GM19351 (cell line): ENCODE measurements around the gene RAPGEF5.

Experiments used
- ATAC-seq: cut with Tn5 transposase; IDR thresholded peaks from one replicate; pipeline ENCODE4 v1.9.1; 2021; ENCODE audit warnings: mild to moderate bottlenecking, moderate library complexity; ENCODE audit not compliant: unreplicated experiment

The RAPGEF5 gene

DNA sequence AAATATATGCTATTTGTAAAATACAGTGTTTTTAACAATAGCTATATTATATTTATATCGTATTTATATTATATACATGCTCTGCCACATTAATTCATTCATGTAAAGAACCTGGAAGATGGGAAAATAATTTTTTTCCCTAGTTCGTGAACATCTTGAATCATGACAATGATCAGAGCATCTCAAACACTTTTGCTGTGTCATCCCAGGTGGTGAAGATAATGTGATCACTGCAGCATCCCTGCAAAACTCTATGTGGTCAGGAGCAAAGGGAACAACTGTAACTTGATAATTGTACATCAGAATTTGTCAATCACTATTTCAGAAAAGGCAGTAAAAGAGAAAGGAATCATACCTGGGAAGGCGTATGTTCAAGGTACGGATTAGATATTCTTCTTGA is 39.3 kb downstream of the RAPGEF5 start:
- no peak for ATAC-seq

- ATAC-seq: no peak
Observed at GRCh38 chr7:22316914-22317313, 40.0 kb downstream of the RAPGEF5 start.

GRCh38 chr7:22307816-22308215 is 49.1 kb downstream of the RAPGEF5 start:
- ATAC-seq: no peak

- no peak for ATAC-seq
Observed at GRCh38 chr7:22305706-22306105, 51.2 kb downstream of the RAPGEF5 start.

DNA sequence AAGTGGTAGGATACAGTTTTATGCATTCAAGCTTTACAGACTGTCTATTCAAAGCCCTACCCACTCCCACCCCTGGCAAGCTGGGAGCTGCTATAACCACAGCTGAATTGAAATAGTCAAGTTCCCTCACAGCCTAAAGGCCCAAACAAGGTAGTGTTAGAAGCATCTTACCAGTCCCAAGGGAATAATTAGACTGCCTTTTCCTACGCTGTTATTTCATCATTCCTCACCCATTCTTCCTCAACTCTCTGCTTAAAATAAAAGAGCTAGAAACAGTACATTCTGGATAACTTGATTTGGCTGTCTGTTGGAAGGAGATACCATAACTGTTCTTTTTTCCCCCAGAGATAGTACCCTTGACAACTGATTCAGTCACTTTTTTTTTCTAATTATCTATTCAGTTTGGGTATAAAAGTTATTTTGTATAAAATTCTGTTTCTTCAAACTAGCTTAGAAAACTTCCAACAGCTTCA is 54.0 kb downstream of the RAPGEF5 start:
- no peak for ATAC-seq

GRCh38 chr7:22302193-22302592 is 54.8 kb downstream of the RAPGEF5 start:
- no peak for ATAC-seq

DNA sequence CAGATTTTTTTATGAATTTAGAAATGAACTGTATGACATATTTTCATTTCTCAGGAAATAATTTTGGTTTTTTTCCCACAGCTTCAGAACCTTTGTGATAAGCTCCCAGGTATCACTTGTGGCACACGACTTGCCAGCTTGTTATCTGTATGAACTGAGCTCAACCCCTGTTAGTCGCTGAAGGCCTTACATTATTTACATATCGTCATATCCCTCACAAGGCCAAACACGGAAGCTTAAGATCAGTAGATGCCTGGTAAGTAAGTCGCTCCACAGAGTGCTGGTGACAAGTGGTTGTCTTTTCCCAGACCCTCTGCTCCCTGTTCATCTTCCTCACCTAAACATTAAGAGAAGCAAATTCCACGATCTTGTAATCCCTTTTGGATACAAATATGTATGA is 55.2 kb downstream of the RAPGEF5 start:
- ATAC-seq: no peak

DNA sequence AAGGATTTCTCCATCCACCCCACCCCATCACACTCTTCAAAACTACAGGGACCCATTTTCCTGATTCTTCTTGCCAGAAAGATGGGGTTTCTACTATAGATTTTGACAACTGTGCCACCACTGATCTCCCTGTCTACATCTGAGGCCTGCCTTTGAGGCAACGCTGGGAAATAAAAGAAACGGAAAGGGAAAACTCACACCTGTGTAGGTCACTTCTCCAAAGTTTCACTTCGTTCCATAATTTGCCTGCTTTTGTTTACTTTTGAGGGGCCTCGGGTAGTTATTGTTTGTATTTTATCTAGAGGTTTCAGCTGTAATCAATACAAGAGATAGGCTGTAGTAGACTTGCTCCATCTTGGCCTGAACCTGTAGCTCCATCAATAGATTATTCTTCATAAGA is 56.1 kb downstream of the RAPGEF5 start:
- ATAC-seq: no peak

- no peak for ATAC-seq
Observed at GRCh38 chr7:22296916-22297315, 60.0 kb downstream of the RAPGEF5 start.

GRCh38 chr7:22296265-22296566 is 60.7 kb downstream of the RAPGEF5 start:
- ATAC-seq: no peak

DNA sequence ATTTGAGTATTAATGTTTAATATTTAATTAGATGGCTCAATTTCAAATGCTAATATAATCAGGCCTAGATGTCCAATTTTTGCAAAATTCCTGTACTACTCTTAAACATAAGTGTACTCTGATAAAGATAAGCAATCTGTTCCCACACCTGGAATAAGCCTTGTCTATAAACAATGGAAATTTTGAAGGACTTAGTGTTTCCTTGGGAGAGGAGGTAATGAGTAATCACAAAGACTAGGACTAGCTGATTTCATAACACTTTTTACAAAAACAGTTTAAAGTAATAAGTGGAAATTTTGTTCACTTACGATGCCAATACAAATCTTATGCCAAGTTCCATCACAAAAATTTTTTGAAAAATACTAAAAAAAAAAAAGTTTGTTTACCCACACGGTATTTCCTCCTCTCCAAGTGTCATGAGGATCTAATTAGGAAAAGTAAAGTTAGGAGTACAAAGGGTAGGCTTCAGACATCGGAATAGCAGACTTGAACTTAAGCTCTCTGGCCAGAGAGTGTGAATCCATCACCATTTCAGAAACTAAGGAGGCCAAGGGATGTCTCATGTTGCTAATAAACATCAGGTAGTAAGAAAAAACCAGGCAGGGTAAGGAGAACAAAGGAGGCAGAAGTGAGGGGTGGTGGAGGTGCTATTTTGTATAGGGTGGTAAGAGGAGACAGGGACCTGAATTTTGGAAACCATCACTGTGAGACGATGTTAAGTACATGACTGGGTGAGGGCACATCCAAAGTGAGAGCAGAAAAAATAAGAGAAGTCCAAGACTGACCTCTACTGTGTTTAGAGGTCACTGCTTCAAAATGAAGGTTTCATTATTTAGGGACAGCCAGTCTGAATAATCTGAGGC is 61.3 kb downstream of the RAPGEF5 start:
- ATAC-seq: no peak

DNA sequence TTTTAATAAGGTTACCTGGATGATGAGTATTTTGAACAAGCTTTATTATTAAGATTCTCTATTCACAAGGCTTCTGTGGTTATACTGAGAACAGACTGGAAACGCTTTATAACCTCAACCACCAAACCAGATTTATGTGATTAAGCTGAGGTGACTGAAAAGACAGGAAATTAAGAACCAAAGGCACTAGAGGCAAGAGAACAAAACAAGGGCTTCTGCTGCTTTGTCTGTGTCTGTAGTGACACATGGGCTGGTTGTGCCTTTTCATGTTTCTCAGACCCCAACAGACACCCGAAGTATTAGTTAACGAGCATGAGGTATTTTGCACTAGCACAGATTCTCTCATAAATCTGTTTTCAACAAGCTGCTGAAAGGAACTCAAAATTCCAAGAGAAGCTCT is 64.4 kb downstream of the RAPGEF5 start:
- no peak for ATAC-seq

DNA sequence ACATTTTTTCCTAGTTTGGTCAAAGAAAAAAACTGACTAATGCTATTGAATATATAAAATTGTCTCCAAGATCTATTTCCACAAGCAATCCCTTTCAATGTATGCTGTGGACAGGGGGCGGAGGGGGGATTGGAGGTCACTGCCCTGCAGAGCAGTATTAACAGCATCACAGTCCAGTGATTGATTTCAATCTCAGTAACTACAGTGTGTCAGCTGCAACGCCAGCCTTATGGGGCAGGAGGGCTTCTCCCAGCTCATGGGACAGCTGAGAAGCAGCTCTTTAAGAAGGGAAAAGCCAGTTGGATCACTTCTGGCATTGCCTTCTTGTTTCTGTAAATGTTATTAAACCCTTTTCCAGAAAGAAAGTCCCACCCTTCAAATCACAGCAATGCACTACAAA is 65.0 kb downstream of the RAPGEF5 start:
- ATAC-seq: no peak

DNA sequence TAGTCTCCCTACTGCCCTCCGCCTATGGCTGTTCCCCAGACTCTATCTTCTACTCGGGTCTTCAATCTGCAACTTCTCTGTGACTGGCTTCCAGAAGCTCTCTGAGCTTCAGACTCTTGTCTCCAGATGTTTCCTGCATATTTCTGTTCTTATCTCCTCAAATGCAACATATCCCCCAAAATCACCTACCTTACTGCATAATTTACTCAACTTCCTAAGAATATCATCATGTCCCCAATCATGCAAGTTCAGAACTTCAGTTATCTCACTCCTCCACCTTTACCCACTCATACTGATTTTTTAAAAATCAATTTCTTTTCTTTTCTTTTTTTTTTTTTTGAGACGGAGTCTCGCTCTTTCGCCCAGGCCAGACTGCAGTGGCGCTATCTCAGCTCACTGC is 68.8 kb downstream of the RAPGEF5 start:
- ATAC-seq: no peak

DNA sequence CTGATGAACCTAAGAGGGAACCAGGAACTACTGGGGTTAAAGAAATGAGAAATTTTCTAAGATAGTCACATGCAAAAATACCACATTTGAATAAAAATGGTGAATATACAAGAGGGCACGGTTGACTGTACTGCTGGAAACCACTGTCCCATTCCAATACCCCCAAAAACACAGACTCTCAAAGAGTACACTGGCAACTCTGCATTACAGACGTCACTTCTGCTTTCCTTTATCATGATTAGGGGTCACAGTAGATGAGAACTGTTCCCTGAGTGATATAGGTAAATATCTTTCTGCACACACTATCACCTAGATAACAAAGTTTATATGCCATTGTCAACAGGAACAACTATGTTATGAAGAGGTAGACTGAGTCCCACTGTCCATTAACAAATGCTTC is 69.5 kb downstream of the RAPGEF5 start:
- no peak for ATAC-seq

DNA sequence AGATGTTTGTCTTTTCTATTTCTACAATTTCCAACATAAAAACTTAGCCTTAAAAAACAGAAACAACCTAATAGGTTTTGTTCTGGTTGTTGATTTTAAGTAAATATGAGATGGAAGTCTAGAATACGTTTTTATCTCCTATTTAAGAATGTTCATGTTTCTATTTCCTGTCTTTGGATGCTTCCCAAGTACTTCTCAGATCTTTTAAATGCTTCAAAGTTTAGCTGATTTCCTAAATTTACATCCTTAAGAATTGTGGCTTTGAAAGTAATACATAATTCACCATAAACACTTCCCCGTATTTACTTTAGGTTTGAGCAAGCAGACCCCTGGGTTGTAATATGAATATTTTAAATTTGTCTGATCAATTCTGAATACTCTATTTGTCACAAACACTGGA is 70.5 kb downstream of the RAPGEF5 start:
- ATAC-seq: no peak

DNA sequence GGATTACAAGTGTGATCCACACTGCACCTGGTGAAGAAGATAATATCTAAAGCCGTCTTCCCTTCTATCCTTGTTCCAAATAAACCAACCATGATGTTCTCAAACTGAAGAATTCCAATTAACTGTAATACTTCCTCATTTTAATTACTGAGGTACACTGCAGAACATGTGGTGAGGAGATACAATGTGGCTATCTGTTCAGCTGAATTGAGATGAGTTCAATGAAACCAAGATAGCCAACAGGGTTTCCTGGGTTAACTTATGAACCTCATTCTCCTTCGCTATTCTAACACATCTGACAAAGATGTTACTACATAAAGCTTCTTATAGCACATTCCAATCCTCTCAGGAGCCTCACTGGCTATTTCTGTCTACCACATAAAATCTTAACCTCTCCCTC is 75.5 kb downstream of the RAPGEF5 start:
- ATAC-seq: no peak

DNA sequence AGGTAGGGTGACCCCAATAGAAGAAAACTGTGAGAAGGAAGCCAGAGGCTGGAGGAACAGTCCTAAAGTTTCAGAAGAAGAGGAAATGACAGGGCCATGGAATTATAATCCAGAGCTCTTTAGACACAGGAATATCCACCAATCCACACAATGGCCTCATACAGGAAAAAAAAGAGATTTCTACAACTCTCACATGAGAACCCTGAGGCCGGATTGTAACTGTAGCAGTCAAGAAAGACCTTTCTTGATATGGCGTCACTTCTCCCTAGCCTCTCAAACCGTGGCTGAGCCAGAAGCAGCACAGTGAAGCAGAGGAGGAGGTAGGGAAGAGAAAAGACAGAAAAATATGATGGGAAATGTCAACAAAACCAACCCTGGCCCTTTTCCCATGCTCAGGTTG is 76.9 kb downstream of the RAPGEF5 start:
- ATAC-seq: no peak

- ATAC-seq: no peak
Observed at GRCh38 chr7:22278660-22279059, 78.3 kb downstream of the RAPGEF5 start.

DNA sequence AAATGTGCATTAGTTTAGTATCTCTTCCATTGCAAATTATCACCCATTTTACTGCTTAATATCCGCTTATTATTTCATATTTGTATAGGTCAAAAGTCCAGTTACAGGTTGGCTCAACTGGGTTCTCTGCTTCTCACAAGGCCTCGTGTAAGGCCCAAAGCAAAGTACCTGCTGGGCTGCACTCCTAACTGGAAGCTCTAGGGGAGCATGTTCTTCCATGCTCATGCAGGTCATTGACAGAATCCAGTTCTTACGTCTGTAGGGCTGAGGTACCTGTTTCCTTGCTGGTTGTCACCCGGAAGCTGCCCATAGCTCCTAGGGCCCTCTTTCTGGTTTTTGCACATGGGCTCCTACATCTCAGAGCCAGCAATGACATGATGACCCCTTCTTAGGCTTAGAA is 79.6 kb downstream of the RAPGEF5 start:
- ATAC-seq: no peak

- ATAC-seq: no peak
Observed at GRCh38 chr7:22275661-22276060, 81.3 kb downstream of the RAPGEF5 start.

DNA sequence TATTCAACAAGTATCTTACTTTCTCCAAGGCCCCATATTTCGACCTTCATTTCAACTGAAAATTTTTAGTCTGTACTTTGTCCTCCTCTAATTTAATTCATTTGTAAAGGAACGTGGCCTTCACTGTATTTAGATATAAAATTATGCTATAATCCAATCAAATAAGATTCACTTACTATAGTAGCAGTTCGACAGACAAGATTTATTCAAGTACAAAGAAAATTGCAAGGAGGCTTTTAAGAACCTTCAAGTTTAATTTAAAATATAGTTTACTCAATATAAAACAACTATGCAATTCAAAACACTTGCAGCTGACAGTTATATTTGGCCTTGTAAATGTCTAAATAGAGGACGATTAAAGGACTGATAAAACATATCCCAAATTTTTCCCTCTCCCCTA is 85.6 kb downstream of the RAPGEF5 start:
- no peak for ATAC-seq

DNA sequence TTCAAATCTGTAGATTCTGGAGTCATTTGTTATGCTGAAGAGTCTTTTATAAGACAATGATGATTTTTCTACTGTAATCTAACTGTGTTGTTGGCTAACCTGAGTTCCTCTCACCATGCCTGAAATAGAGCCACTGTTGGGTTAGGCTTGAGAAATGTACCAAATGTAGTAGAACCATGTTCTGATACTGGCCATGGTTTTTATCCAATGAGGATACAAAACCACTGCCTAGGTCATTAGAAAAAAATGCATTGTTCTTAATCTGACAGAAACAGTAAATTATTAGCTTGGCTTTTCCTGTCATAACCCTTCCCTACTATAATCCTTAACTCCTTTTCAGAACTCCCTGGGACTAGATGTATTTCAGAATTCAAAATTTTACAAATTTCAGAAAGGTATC is 86.6 kb downstream of the RAPGEF5 start:
- no peak for ATAC-seq
